Measurements from ENCODE around the gene GPAM.
"Not testable (repeated sequence)": the region's sequence is repeated elsewhere in the genome, so short reads cannot be mapped to it uniquely, and the experiment has no call there.

Gene GPAM

GRCh38 chr10:112214298-112214926 is 30.8 kb upstream of the GPAM start:
- DNase-seq = no peak

GRCh38 chr10:112213836-112214235 is 30.3 kb upstream of the GPAM start:
- no peak for DNase-seq

GRCh38 chr10:112213098-112213823 is 29.7 kb upstream of the GPAM start:
- DNase-seq = no peak

GRCh38 chr10:112210666-112211065 is 27.1 kb upstream of the GPAM start:
- DNase-seq = no peak

- DNase-seq = no peak
Observed at GRCh38 chr10:112209684-112210131, 26.1 kb upstream of the GPAM start.

GRCh38 chr10:112208997-112209396 is 25.4 kb upstream of the GPAM start:
- no peak for DNase-seq

- DNase-seq = no peak
Observed at GRCh38 chr10:112208292-112208691, 24.7 kb upstream of the GPAM start.

- DNase-seq = no peak
Observed at GRCh38 chr10:112203328-112204076, 19.9 kb upstream of the GPAM start.

- DNase-seq = no peak
Observed at GRCh38 chr10:112202561-112203241, 19.1 kb upstream of the GPAM start.

- no peak for DNase-seq
Observed at GRCh38 chr10:112202076-112202475, 18.5 kb upstream of the GPAM start.

- no peak for DNase-seq
Observed at GRCh38 chr10:112201334-112201733, 17.8 kb upstream of the GPAM start.

- DNase-seq = not testable (repeated sequence)
Observed at GRCh38 chr10:112200259-112200658, 16.7 kb upstream of the GPAM start.

- not testable (repeated sequence) for DNase-seq
Observed at GRCh38 chr10:112197662-112198061, 14.1 kb upstream of the GPAM start.

- no peak for DNase-seq
Observed at GRCh38 chr10:112195224-112195623, 11.7 kb upstream of the GPAM start.

- DNase-seq = no peak
Observed at GRCh38 chr10:112191791-112192190, 8.2 kb upstream of the GPAM start.

GRCh38 chr10:112191041-112191590 is 7.6 kb upstream of the GPAM start:
- DNase-seq = no peak

- no peak for DNase-seq
Observed at GRCh38 chr10:112189465-112189864, 5.9 kb upstream of the GPAM start.

- DNase-seq = no peak
Observed at GRCh38 chr10:112187527-112187926, 4.0 kb upstream of the GPAM start.

- DNase-seq = no peak
Observed at GRCh38 chr10:112185959-112186358, 2.4 kb upstream of the GPAM start.

GRCh38 chr10:112184379-112184778 is 814 bp upstream of the GPAM start:
- DNase-seq = no peak

- no peak for DNase-seq
Observed at GRCh38 chr10:112184052-112184371, 447 bp upstream of the GPAM start.

GRCh38 chr10:112182784-112183328 is 709 bp downstream of the GPAM start:
- DNase-seq = no peak

- no peak for DNase-seq
Observed at GRCh38 chr10:112177247-112177646, 6.3 kb downstream of the GPAM start.
